ENCODE results near the gene ZNF524.

Gene ZNF524

GRCh38 chr19:55597501-55597921, 2.6 kb upstream of the ZNF524 start:
- no peak for TF ChIP-seq POLR2AphosphoS5 (IDR thresholded peaks at IDR 0.05; ENCODE audit: low read depth, low read length)
- FAIRE-seq (no peak), DNase-seq (ENCODE audit: insufficient read length) (no peak)

- no peak for TF ChIP-seq POLR2AphosphoS5 (IDR thresholded peaks at IDR 0.05; ENCODE audit: low read depth, low read length)
- no peak for TF ChIP-seq TAF1 (IDR thresholded peaks at IDR 0.05; ENCODE audit: borderline replicate concordance, low read depth, low read length)
- DNase-seq (ENCODE audit: insufficient read length) (no peak), FAIRE-seq (no peak)
Measured at GRCh38 chr19:55598034-55598433, 2.1 kb upstream of the ZNF524 start.

- TF ChIP-seq POLR2AphosphoS5 (IDR thresholded peaks at IDR 0.05; ENCODE audit: low read depth, low read length), result no peak
- TF ChIP-seq TAF1 (IDR thresholded peaks at IDR 0.05; ENCODE audit: borderline replicate concordance, low read depth, low read length), result peak; percentile 26; the same call in 1 of the 2 replicates
- no peak for TF ChIP-seq POLR2A (IDR thresholded peaks at IDR 0.05; ENCODE audit: low read depth, low read length)
- DNase-seq (ENCODE audit: insufficient read length) (peak; percentile 78), FAIRE-seq (peak; percentile 82)
Measured at GRCh38 chr19:55598719-55599467, 1.2 kb upstream of the ZNF524 start.

- peak; percentile 97 for FAIRE-seq
- DNase-seq (ENCODE audit: insufficient read length), result peak; percentile 81
- no peak for TF ChIP-seq TAF1 (IDR thresholded peaks at IDR 0.05; ENCODE audit: borderline replicate concordance, low read depth, low read length)
- no peak for TF ChIP-seq POLR2AphosphoS5 (IDR thresholded peaks at IDR 0.05; ENCODE audit: low read depth, low read length)
- no peak for TF ChIP-seq POLR2A (IDR thresholded peaks at IDR 0.05; ENCODE audit: low read depth, low read length)
Measured at GRCh38 chr19:55599468-55599841, 633 bp upstream of the ZNF524 start, which contains the start of gene FIZ1. TSS of gene FIZ1 (minus strand) at chr19:55599517. CDS start at chr19:55597865, 1,652 bp downstream.

- TF ChIP-seq POLR2A (IDR thresholded peaks at IDR 0.05; ENCODE audit: low read depth, low read length), result no peak
- TF ChIP-seq TAF1 (IDR thresholded peaks at IDR 0.05; ENCODE audit: borderline replicate concordance, low read depth, low read length), result no peak
- TF ChIP-seq POLR2AphosphoS5 (IDR thresholded peaks at IDR 0.05; ENCODE audit: low read depth, low read length), result 0 out of 2 replicates have a peak, but pooled peaks have one; percentile 17
- DNase-seq (ENCODE audit: insufficient read length), result no peak
- FAIRE-seq, result no peak
Measured at GRCh38 chr19:55600662-55601028, 557 bp downstream of the ZNF524 start.

- FAIRE-seq, result no peak
- TF ChIP-seq POLR2A (IDR thresholded peaks at IDR 0.05; ENCODE audit: low read depth, low read length) (no peak), TAF1 (IDR thresholded peaks at IDR 0.05; ENCODE audit: borderline replicate concordance, low read depth, low read length) (no peak), POLR2AphosphoS5 (IDR thresholded peaks at IDR 0.05; ENCODE audit: low read depth, low read length) (no peak)
- DNase-seq (ENCODE audit: insufficient read length), result no peak
Measured at GRCh38 chr19:55601084-55601483, 996 bp downstream of the ZNF524 start.

GRCh38 chr19:55602104-55603001, 2.3 kb downstream of the ZNF524 start:
- TF ChIP-seq POLR2AphosphoS5 (IDR thresholded peaks at IDR 0.05; ENCODE audit: low read depth, low read length) (no peak), POLR2A (IDR thresholded peaks at IDR 0.05; ENCODE audit: low read depth, low read length) (no peak), TAF1 (IDR thresholded peaks at IDR 0.05; ENCODE audit: borderline replicate concordance, low read depth, low read length) (no peak)

GRCh38 chr19:55603115-55603514, 3.0 kb downstream of the ZNF524 start:
- no peak for TF ChIP-seq POLR2AphosphoS5 (IDR thresholded peaks at IDR 0.05; ENCODE audit: low read depth, low read length)
- no peak for TF ChIP-seq TAF1 (IDR thresholded peaks at IDR 0.05; ENCODE audit: borderline replicate concordance, low read depth, low read length)
- TF ChIP-seq POLR2A (IDR thresholded peaks at IDR 0.05; ENCODE audit: low read depth, low read length), result no peak
- DNase-seq (ENCODE audit: insufficient read length) (no peak), FAIRE-seq (no peak)

More at GRCh38 chr19:55602104-55603001, 2.3 kb downstream of the ZNF524 start:
- no peak for DNase-seq (ENCODE audit: insufficient read length)
- FAIRE-seq, result no peak

- TF ChIP-seq TAF1 (IDR thresholded peaks at IDR 0.05; ENCODE audit: borderline replicate concordance, low read depth, low read length), result no peak
- no peak for TF ChIP-seq POLR2A (IDR thresholded peaks at IDR 0.05; ENCODE audit: low read depth, low read length)
- TF ChIP-seq POLR2AphosphoS5 (IDR thresholded peaks at IDR 0.05; ENCODE audit: low read depth, low read length), result no peak
- DNase-seq (ENCODE audit: insufficient read length), result no peak
- FAIRE-seq, result no peak
Measured at GRCh38 chr19:55603581-55604292, 3.6 kb downstream of the ZNF524 start.

- FAIRE-seq, result peak; percentile 94
- DNase-seq (ENCODE audit: insufficient read length), result peak; percentile 92
- TF ChIP-seq POLR2A (IDR thresholded peaks at IDR 0.05; ENCODE audit: low read depth, low read length), result peak; percentile 17; the same call in 1 of the 2 replicates
- TF ChIP-seq POLR2AphosphoS5 (IDR thresholded peaks at IDR 0.05; ENCODE audit: low read depth, low read length), result no peak; the same call in 1 of the 2 replicates
- no peak for TF ChIP-seq TAF1 (IDR thresholded peaks at IDR 0.05; ENCODE audit: borderline replicate concordance, low read depth, low read length)
Measured at GRCh38 chr19:55605207-55605636, 5.1 kb downstream of the ZNF524 start.

Data from GM12892 (cell line).